HepG2 (cell line): Measurements from ENCODE around the gene KCTD19. TPM values are rescaled to one million over a fixed set of nuclear protein-coding genes. Genes with fewer than 3 reads are reported as not detected.

ENCODE experiments used
- DR1 ChIP-seq: sonication (generic); formaldehyde crosslinking; IDR thresholded peaks from 2 replicates; pipeline ENCODE4 v1.8.0; 2021; ENCODE audit warnings: mild to moderate bottlenecking, missing genetic modification reagents, inconsistent platforms
- HMG20A ChIP-seq: IDR thresholded peaks from 2 replicates; pipeline ENCODE4 v1.6.1; 2016; ENCODE audit warnings: borderline replicate concordance
- HOXA9 ChIP-seq: sonication (generic); formaldehyde crosslinking; IDR thresholded peaks from 2 replicates; pipeline ENCODE4 v1.8.1; 2022; ENCODE audit warnings: missing genetic modification reagents, mild to moderate bottlenecking, moderate library complexity, borderline replicate concordance
- MYC ChIP-seq: sonication (generic); formaldehyde crosslinking; IDR thresholded peaks from 2 replicates; pipeline ENCODE4 v1.9.0; 2021; ENCODE audit warnings: missing genetic modification reagents, borderline replicate concordance
- NR2F2 ChIP-seq: IDR thresholded peaks from 2 replicates; pipeline ENCODE4 v1.6.1; 2012; ENCODE audit warnings: low read depth, inconsistent platforms, borderline replicate concordance
- PLRG1 ChIP-seq: fragments of 450-650 bp; conservative IDR thresholded peaks from 2 replicates; pipeline ENCODE4 v1.6.1; 2016
- RAD21 ChIP-seq: fragments of 450-650 bp; formaldehyde crosslinking; IDR thresholded peaks from 2 replicates; pipeline ENCODE4 v1.5.0; 2020; ENCODE audit warnings: mild to moderate bottlenecking
- SOX6 ChIP-seq, 2 experiments: fragments of 450-650 bp in 1 of 2; sonication (generic) in 1 of 2; formaldehyde crosslinking in 1 of 2; IDR thresholded peaks; 2 replicates each; pipeline versions ENCODE4 v1.4.0 to v1.6.1; 2017 to 2020; ENCODE audit warnings: antibody characterized with exemption in 1 of 2, mild to moderate bottlenecking in 1 of 2, missing genetic modification reagents in 1 of 2
- TEF ChIP-seq: sonication (generic); formaldehyde crosslinking; IDR thresholded peaks from 2 replicates; pipeline ENCODE4 v1.5.0; 2020; ENCODE audit warnings: missing genetic modification reagents
- ZBTB1 ChIP-seq: sonication (generic); formaldehyde crosslinking; IDR thresholded peaks from 2 replicates; pipeline ENCODE4 v1.4.0; 2020; ENCODE audit warnings: missing genetic modification reagents, borderline replicate concordance
- ZEB1 ChIP-seq: IDR thresholded peaks from 2 replicates; pipeline ENCODE4 v1.6.1; 2012; ENCODE audit warnings: mild to moderate bottlenecking, low read depth, inconsistent platforms; ENCODE audit not compliant: insufficient replicate concordance
- ZNF430 ChIP-seq: sonication (generic); formaldehyde crosslinking; IDR thresholded peaks from 2 replicates; pipeline ENCODE4 v1.9.0; 2021; ENCODE audit warnings: mild to moderate bottlenecking, missing genetic modification reagents
- ZNF576 ChIP-seq: sonication (generic); formaldehyde crosslinking; IDR thresholded peaks from 2 replicates; pipeline ENCODE4 v1.4.0; 2020; ENCODE audit warnings: mild to moderate bottlenecking, missing genetic modification reagents
- ZNF687 ChIP-seq: sonication (generic); formaldehyde crosslinking; IDR thresholded peaks from 2 replicates; pipeline ENCODE4 v1.5.1; 2020; ENCODE audit warnings: mild to moderate bottlenecking, missing genetic modification reagents, moderate library complexity
- ZNF75D ChIP-seq: sonication (generic); formaldehyde crosslinking; IDR thresholded peaks from 2 replicates; pipeline ENCODE4 v1.8.1; 2023; ENCODE audit warnings: missing genetic modification reagents, mild to moderate bottlenecking, borderline replicate concordance
- polyA plus RNA-seq, 8 experiments: library from polyadenylated mRNA; depleted of rRNA in 3 of 8; stranded (reverse) in 7 of 8; unstranded in 1 of 8; fragments of >200 nt; fragmentation: Illumina TruSeq in 4 of 8; extraction: Trizol in 4 of 8; gene quantifications; 2 replicates each; pipeline versions ENCODE4 v1.2.1 to v1.2.3, GENCODE V29; 2011 to 2016; ENCODE audit warnings: low read depth in 4 of 8, missing spikeins in 1 of 8, mixed read lengths in 1 of 8; ENCODE audit not compliant: insufficient read depth in 1 of 8
- total RNA-seq, 5 experiments: library from RNA; depleted of rRNA; stranded (reverse); fragments of >200 nt; fragmentation: Illumina TruSeq; extraction: Trizol; gene quantifications; 2 replicates each; pipeline ENCODE4 v1.2.3, GENCODE V29; 2016; ENCODE audit warnings: low read depth in 1 of 5
- TF ChIP-seq, protein P1 (sequence below): sonication (generic); formaldehyde crosslinking; IDR thresholded peaks from 2 replicates; pipeline ENCODE4 v1.4.0; 2020; ENCODE audit warnings: missing genetic modification reagents
- TF ChIP-seq, protein P2 (sequence below): sonication (generic); formaldehyde crosslinking; IDR thresholded peaks from 2 replicates; pipeline ENCODE4 v1.4.0; 2020; ENCODE audit warnings: mild to moderate bottlenecking, missing genetic modification reagents

Gene KCTD19
- total and polyA plus RNA-seq, 2 of the 13 experiments (the other 11 are each of a cell fraction or from before 2014, with no cell fraction given): not detected

DNA sequence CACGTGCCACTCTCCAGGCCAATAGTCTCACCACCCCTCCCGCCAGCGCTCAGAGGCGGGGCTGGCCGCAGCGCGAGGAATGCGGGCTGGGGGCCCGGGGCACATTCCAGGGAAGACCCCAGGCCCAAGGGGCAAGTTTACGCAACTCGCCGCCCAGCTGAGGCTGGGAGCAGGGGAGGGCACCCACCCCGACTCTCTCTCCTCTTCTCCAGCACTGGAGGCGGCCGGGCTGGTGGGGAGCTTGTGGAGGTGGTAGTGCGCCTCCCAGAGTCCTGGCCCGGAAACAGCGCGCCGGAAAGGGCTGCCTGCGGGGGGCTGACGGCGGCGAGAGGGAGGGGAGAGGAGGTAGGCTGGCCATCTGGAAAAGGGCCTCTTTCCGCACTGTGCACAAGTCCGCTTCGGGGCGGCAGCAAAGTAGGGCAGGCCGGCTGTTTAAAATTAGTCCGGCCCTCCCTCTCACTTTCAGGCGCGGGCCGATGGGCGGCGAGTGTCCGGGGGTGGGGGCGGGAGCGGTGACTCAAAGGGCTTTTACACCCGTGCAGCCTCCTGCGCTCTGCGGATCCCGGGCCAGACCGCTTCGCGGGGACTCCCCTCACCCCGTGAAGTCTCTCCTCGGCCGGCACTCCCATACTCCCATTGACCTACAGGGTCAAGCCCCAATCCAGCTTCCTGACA, 80.3 kb downstream of the KCTD19 start (continued):
- TF ChIP-seq ZNF687 (peak; percentile 95), TEF (no peak), NR2F2 (peak; percentile 88; the same call in 1 of the 2 replicates), HMG20A (CRISPR knock-in tag) (peak; percentile 72), PLRG1 (no peak), ZNF576 (CRISPR knock-in tag) (peak; percentile 89; the same call in 1 of the 2 replicates), RAD21 (CRISPR knock-in tag) (peak; percentile 79), ZEB1 (no peak), SOX6 (IDR thresholded peaks at IDR 0.05) (no peak), SOX6 (CRISPR knock-in tag; IDR thresholded peaks at IDR 0.05) (peak; percentile 90), MYC (CRISPR knock-in tag) (peak; percentile 90), HOXA9 (no peak; the same call in 1 of the 2 replicates), ZNF430 (CRISPR knock-in tag) (peak; percentile 95), ZNF75D (CRISPR knock-in tag) (no peak), DR1 (CRISPR knock-in tag) (peak; percentile 67), ZBTB1 (no peak)
- TF ChIP-seq, protein P1, sequence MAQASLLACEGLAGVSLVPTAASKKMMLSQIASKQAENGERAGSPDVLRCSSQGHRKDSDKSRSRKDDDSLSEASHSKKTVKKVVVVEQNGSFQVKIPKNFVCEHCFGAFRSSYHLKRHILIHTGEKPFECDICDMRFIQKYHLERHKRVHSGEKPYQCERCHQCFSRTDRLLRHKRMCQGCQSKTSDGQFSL (CRISPR knock-in tag): peak; percentile 92
- TF ChIP-seq, protein P2, sequence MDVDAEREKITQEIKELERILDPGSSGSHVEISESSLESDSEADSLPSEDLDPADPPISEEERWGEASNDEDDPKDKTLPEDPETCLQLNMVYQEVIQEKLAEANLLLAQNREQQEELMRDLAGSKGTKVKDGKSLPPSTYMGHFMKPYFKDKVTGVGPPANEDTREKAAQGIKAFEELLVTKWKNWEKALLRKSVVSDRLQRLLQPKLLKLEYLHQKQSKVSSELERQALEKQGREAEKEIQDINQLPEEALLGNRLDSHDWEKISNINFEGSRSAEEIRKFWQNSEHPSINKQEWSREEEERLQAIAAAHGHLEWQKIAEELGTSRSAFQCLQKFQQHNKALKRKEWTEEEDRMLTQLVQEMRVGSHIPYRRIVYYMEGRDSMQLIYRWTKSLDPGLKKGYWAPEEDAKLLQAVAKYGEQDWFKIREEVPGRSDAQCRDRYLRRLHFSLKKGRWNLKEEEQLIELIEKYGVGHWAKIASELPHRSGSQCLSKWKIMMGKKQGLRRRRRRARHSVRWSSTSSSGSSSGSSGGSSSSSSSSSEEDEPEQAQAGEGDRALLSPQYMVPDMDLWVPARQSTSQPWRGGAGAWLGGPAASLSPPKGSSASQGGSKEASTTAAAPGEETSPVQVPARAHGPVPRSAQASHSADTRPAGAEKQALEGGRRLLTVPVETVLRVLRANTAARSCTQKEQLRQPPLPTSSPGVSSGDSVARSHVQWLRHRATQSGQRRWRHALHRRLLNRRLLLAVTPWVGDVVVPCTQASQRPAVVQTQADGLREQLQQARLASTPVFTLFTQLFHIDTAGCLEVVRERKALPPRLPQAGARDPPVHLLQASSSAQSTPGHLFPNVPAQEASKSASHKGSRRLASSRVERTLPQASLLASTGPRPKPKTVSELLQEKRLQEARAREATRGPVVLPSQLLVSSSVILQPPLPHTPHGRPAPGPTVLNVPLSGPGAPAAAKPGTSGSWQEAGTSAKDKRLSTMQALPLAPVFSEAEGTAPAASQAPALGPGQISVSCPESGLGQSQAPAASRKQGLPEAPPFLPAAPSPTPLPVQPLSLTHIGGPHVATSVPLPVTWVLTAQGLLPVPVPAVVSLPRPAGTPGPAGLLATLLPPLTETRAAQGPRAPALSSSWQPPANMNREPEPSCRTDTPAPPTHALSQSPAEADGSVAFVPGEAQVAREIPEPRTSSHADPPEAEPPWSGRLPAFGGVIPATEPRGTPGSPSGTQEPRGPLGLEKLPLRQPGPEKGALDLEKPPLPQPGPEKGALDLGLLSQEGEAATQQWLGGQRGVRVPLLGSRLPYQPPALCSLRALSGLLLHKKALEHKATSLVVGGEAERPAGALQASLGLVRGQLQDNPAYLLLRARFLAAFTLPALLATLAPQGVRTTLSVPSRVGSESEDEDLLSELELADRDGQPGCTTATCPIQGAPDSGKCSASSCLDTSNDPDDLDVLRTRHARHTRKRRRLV (CRISPR knock-in tag): peak; percentile 73; the same call in 1 of the 2 replicates
